Endometrium (tissue), 2 donors: Measurements from ENCODE around the gene SPG7.

ENCODE experiments used
- FAIRE-seq: peaks from 2 replicates; lab custom pipeline; 2012; peaks lifted over from hg19 to GRCh38; lab: Jason Lieb, UNC
- donor health status: control.
- donor health status: control.

Gene SPG7

GRCh38 chr16:89600956-89601355 is 92.8 kb downstream of the SPG7 start:
- FAIRE-seq, result no peak

GRCh38 chr16:89601906-89602272 is 93.7 kb downstream of the SPG7 start:
- no peak for FAIRE-seq

GRCh38 chr16:89602273-89602951 is 94.2 kb downstream of the SPG7 start:
- no peak for FAIRE-seq

- no peak for FAIRE-seq
Observed at GRCh38 chr16:89602952-89603590, 94.9 kb downstream of the SPG7 start.

GRCh38 chr16:89604764-89605163 is 96.6 kb downstream of the SPG7 start:
- FAIRE-seq, result no peak

GRCh38 chr16:89605186-89605970 is 97.2 kb downstream of the SPG7 start:
- no peak for FAIRE-seq

GRCh38 chr16:89606006-89606405 is 97.8 kb downstream of the SPG7 start:
- no peak for FAIRE-seq
